Limb (tissue), 2 donors: ENCODE results near the gene QSOX1.

Source experiments
- DNase-seq, 2 donors: peaks; one replicate each; pipeline ENCODE4 v3.0.0-alpha.2; 2016; ENCODE audit errors: extremely low spot score in 2 of 2

The QSOX1 gene

GRCh38 chr1:180234369-180235076 lies 79.9 kb downstream of the QSOX1 start:
- DNase-seq, result no peak

DNA sequence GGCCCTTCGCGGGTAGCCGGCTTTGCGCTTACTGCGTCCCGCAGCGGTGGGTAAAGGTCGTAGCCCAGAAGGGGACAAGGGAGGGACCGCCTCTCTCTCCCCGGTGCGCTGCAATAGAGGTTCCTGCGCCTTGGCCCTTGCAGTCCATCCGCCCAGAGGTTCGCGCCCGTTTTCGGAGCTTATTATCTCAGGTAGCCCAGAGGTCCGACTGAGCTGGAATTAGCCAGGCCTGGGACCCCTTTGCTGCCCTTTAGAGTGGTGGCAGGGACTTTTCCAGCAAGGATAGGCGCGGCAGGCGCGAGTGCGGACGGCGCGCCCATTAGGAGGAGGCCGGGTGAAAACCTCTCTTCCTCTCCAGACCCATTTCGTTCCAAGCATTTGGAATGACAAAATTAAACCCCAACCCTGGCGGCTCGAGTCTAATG lies 80.4 kb downstream of the QSOX1 start:
- DNase-seq, result no peak

GRCh38 chr1:180235502-180236239 lies 81.0 kb downstream of the QSOX1 start:
- no peak for DNase-seq

DNA sequence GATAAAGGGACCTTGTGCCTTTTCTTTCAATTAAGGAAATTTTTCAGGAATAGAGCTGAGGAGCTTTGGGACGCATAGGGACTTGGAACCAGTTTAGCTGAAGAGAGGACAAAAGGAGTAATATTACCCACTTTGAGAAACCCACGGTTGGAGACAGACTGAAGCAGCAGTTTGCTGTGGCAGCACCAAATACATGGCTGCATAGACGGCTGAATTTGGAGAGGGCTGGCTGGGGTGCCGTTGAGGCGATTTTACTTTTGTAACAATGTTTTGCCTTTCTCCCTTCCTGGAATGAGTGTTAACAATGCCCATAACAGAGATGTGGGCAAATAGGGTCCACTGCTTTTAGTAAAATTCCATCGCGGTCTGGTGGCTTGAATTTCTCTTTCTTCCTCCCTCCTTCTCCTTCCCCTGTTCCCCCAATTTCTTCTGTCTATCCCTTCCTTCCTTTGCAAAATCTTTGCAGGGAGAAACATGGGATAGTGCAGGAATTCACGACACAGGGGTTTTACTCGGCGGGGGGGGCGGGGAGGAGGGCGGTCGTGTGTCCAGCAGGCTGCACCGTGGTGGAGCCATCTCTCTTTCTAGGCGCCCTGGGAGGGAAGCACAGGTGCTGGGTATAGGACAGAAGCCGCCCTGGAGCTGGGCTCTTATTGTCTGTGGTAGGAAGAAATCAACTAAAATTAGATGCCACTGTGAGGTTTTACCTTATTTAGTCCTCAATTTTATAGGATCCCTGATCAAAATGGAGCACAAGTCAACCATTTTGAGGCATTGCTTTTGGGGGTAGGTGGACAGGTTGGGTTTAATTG lies 82.2 kb downstream of the QSOX1 start:
- no peak for DNase-seq

- no peak for DNase-seq
These were observed 83.3 kb downstream of the QSOX1 start for GRCh38 chr1:180237869-180238476.

GRCh38 chr1:180238675-180239074 lies 84.0 kb downstream of the QSOX1 start:
- DNase-seq, result no peak

GRCh38 chr1:180239145-180240096 lies 84.8 kb downstream of the QSOX1 start:
- no peak for DNase-seq

GRCh38 chr1:180241716-180242544 lies 87.3 kb downstream of the QSOX1 start:
- DNase-seq, result no peak

GRCh38 chr1:180243517-180244221 lies 89.0 kb downstream of the QSOX1 start:
- no peak for DNase-seq

- no peak for DNase-seq
These were observed 90.2 kb downstream of the QSOX1 start for GRCh38 chr1:180244840-180245239.

GRCh38 chr1:180246579-180246978 lies 91.9 kb downstream of the QSOX1 start:
- no peak for DNase-seq

DNA sequence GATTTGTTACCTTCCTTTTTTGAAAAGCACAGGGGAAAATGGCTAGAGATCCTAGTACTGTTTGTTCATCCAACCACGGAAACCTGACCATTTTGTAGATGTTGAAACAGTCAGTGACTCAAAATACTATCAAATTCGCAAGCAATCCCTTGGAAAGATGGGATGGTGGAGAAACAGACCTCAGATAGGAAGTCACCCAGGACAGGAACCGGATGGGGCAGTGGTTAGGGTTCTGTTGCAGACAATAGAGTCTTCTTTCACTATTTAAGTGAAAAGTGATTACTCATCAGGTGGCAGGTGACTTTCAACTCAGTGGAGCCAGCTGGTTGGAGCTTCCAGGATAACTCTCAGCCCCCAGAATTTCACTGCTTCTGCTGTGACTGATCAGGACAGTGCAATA lies 92.4 kb downstream of the QSOX1 start:
- no peak for DNase-seq

DNA sequence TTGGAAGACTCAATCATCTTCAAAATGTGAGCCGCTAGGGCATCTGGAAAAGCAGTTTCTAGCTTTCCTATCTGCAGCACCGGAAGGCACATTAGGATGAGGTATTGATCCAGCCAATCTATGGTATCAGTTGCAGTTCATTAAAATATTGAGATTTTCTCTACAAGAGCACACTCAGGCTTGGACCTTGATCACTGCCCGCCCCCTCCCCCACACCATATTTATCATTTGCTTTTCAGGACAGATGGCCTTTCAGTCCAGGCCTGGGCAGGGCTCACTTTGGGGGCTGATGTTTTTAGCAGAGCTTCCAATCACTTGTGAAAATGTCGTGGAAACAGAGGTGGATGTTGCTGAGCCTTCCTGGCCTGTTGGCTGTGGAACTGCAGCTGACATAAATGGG lies 92.9 kb downstream of the QSOX1 start:
- DNase-seq, result no peak

- DNase-seq, result no peak
These were observed 93.5 kb downstream of the QSOX1 start for GRCh38 chr1:180248176-180248575.

- DNase-seq, result no peak
These were observed 94.3 kb downstream of the QSOX1 start for GRCh38 chr1:180248731-180249681.

DNA sequence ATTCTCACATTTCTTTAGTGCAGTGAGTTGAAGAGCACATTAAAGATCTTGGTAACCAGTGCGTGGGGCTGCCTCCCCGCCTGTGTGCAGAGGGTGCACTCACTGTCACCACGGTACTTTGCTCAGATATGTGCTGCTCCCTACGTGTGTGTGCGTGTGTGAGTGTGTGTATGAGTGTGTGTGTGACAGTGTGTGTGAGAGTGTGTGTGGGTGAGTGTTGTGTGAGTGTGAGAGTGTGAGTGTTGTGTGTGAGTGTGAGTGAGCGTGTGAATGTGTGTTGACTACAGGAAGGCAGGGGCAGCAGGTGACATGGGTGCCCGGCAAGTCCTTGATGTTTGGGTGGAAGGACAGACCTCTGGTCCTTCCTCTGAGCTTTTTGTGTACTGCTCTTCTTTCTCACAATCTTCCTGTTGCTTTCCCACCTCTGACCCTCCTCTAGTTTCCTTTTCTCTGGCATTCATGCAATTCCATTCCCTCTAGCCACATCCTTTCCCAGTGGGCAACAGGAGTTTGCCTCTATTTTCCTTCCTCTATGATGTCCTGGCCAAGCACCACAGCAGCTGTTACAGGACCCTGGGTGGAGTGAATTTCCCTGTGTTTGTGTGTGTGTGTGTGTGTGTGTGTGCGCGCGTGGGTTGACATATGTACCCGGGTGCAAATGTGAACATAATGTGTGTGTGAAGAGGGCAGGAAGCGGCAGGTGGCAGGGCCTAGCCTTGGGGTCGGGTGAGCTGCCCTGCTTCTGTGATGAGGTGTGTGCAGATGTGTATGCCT lies 95.2 kb downstream of the QSOX1 start:
- no peak for DNase-seq

DNA sequence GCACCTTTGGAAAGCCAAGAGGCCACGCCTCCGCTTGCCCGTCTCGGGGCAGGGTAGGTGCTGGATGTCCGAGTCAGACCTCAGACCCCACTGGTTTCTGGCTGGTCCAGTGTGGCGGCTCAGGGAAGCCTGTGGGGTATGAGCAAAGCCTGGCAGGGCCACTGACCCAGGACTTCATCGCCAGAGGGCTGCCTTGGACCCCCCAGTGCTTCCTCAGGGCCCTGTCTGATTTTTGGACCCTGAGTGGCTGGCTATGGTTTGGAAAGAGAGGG lies 95.8 kb downstream of the QSOX1 start:
- DNase-seq, result no peak
